Stimulated activated naive CD8-positive, alpha-beta T cell treated with anti-CD3 and anti-CD28 coated beads, Interleukin-15, amount 100 ng/mL, for 72 hours (primary cell): ENCODE data around the gene ASB2.
A peak's percentile ranks its signal among the peaks of the same experiment; 100 is the strongest.

Experiments
- ATAC-seq: fragments of 150-1000 bp; cut with Tn5 transposase; 2 replicates; pipeline ENCODE4 v1.10.0; 2021; ENCODE audit warnings: mild to moderate bottlenecking, moderate library complexity
- DNase-seq, 2 donors: peaks; one replicate each; pipeline ENCODE4 v3.0.0; 2021 to 2022
- H3K27ac Mint-ChIP-seq, 2 donors: one replicate each; pipeline ENCODE4 v1.8.0; 2022; ENCODE audit warnings: mild to moderate bottlenecking in 2 of 2, mixed read lengths in 2 of 2, moderate library complexity in 2 of 2
- H3K27me3 Mint-ChIP-seq: one replicate; pipeline ENCODE4 v1.8.0; 2022; ENCODE audit warnings: mixed read lengths
- H3K4me1 Mint-ChIP-seq: one replicate; pipeline ENCODE4 v1.8.0; 2022; ENCODE audit warnings: mild to moderate bottlenecking, mixed read lengths
- H3K4me3 Mint-ChIP-seq, 2 donors: one replicate each; pipeline ENCODE4 v1.8.0; 2022; ENCODE audit warnings: mild to moderate bottlenecking in 2 of 2, mixed read lengths in 2 of 2, moderate library complexity in 1 of 2
- H3K9me3 Mint-ChIP-seq, 2 donors: one replicate each; pipeline ENCODE4 v1.8.0; 2022; ENCODE audit warnings: mixed read lengths in 2 of 2

Gene ASB2

GRCh38 chr14:93977171-93977570 lies 801 bp upstream of the ASB2 start:
- Mint-ChIP-seq H3K4me1 (peaks cover 100% of the 10 kb centered on the region), H3K27ac (peak overlapping the region; percentile 89 to 96), H3K9me3 (peaks cover 7 to 18% of the 10 kb centered on the region in 2 donors), H3K4me3 (peak overlapping the region; percentile 66 to 72), H3K27me3 (no peaks in the 10 kb centered on the region)
- ATAC-seq (no peak), DNase-seq (no peak)

GRCh38 chr14:93975791-93976476 lies 436 bp downstream of the ASB2 start:
- Mint-ChIP-seq H3K4me1 (peaks cover 100% of the 10 kb centered on the region), H3K27me3 (no peaks in the 10 kb centered on the region), H3K27ac (peak overlapping the region; percentile 87 to 96), H3K4me3 (peak overlapping the region; percentile 66 to 72), H3K9me3 (peaks cover 7 to 18% of the 10 kb centered on the region in 2 donors)
- no peak for DNase-seq
- ATAC-seq: peak; percentile 7

GRCh38 chr14:93974833-93975232 lies 1.5 kb downstream of the ASB2 start:
- Mint-ChIP-seq H3K9me3 (peaks cover 7 to 18% of the 10 kb centered on the region in 2 donors), H3K27me3 (no peaks in the 10 kb centered on the region), H3K4me1 (peaks cover 100% of the 10 kb centered on the region), H3K4me3 (peak overlapping the region in 1 of 2 donors; percentile 72), H3K27ac (no peak overlapping the region)
- DNase-seq (no peak), ATAC-seq (no peak)

GRCh38 chr14:93974299-93974698 lies 2.1 kb downstream of the ASB2 start:
- no peaks in the 10 kb centered on the region for H3K27me3 Mint-ChIP-seq
- H3K4me1 Mint-ChIP-seq: peaks cover 100% of the 10 kb centered on the region

GRCh38 chr14:93973607-93974006 lies 2.8 kb downstream of the ASB2 start:
- Mint-ChIP-seq H3K4me3 (no peak overlapping the region), H3K27me3 (no peaks in the 10 kb centered on the region), H3K27ac (no peak overlapping the region), H3K4me1 (peaks cover 100% of the 10 kb centered on the region), H3K9me3 (peaks cover 7 to 18% of the 10 kb centered on the region in 2 donors)
- no peak for ATAC-seq
- no peak for DNase-seq

More at GRCh38 chr14:93974299-93974698, 2.1 kb downstream of the ASB2 start:
- ATAC-seq: no peak
- H3K9me3 Mint-ChIP-seq: peaks cover 7 to 18% of the 10 kb centered on the region in 2 donors
- H3K4me3 Mint-ChIP-seq: peak overlapping the region; percentile 25 to 41
- no peak overlapping the region for H3K27ac Mint-ChIP-seq
- DNase-seq: no peak

GRCh38 chr14:93972618-93973205 lies 3.7 kb downstream of the ASB2 start:
- peak overlapping the region; percentile 91 to 97 for H3K27ac Mint-ChIP-seq
- no peak for ATAC-seq
- no peaks in the 10 kb centered on the region for H3K27me3 Mint-ChIP-seq
- no peak for DNase-seq
- peaks cover 7 to 14% of the 10 kb centered on the region in 2 donors for H3K9me3 Mint-ChIP-seq
- peaks cover 100% of the 10 kb centered on the region for H3K4me1 Mint-ChIP-seq
- H3K4me3 Mint-ChIP-seq: peak overlapping the region; percentile 20 to 63

GRCh38 chr14:93971635-93972027 lies 4.7 kb downstream of the ASB2 start:
- Mint-ChIP-seq H3K27me3 (no peaks in the 10 kb centered on the region), H3K4me3 (peak overlapping the region; percentile 88 to 90), H3K27ac (peak overlapping the region; percentile 98 to 99), H3K9me3 (peaks cover 2 to 3% of the 10 kb centered on the region in 2 donors), H3K4me1 (peaks cover 100% of the 10 kb centered on the region)
- ATAC-seq: peak; percentile 31
- no peak for DNase-seq

GRCh38 chr14:93970965-93971634 lies 5.3 kb downstream of the ASB2 start:
- no peaks in the 10 kb centered on the region for H3K27me3 Mint-ChIP-seq
- ATAC-seq: peak; percentile 82
- H3K27ac Mint-ChIP-seq: peak overlapping the region; percentile 98 to 99
- H3K4me1 Mint-ChIP-seq: peaks cover 100% of the 10 kb centered on the region
- peak overlapping the region; percentile 88 to 90 for H3K4me3 Mint-ChIP-seq
- peaks cover 0 to under 1% of the 10 kb centered on the region in 2 donors for H3K9me3 Mint-ChIP-seq
- peak; percentile 72 to 74 for DNase-seq

GRCh38 chr14:93970585-93970964 lies 5.8 kb downstream of the ASB2 start:
- H3K4me3 Mint-ChIP-seq: peak overlapping the region; percentile 88 to 90
- no peaks in the 10 kb centered on the region for H3K27me3 Mint-ChIP-seq
- DNase-seq (peak; percentile 56 to 72), ATAC-seq (peak; percentile 89)
- peaks cover 3 to 6% of the 10 kb centered on the region in 2 donors for H3K9me3 Mint-ChIP-seq
- H3K4me1 Mint-ChIP-seq: peaks cover 100% of the 10 kb centered on the region
- H3K27ac Mint-ChIP-seq: peak overlapping the region; percentile 98 to 99

- no peaks in the 10 kb centered on the region for H3K27me3 Mint-ChIP-seq
- H3K27ac Mint-ChIP-seq: peak overlapping the region in 1 of 2 donors; percentile 4
- no peak overlapping the region for H3K4me3 Mint-ChIP-seq
- H3K9me3 Mint-ChIP-seq: peaks cover 13 to 17% of the 10 kb centered on the region in 2 donors
- no peak for ATAC-seq
- no peak for DNase-seq
- H3K4me1 Mint-ChIP-seq: peaks cover 100% of the 10 kb centered on the region
Measured at GRCh38 chr14:93969082-93969828, 7.1 kb downstream of the ASB2 start.

GRCh38 chr14:93967637-93968250 lies 8.6 kb downstream of the ASB2 start:
- Mint-ChIP-seq H3K27me3 (no peaks in the 10 kb centered on the region), H3K4me1 (peaks cover 100% of the 10 kb centered on the region), H3K27ac (no peak overlapping the region), H3K9me3 (peaks cover 13 to 17% of the 10 kb centered on the region in 2 donors), H3K4me3 (no peak overlapping the region)
- no peak for DNase-seq
- no peak for ATAC-seq

- Mint-ChIP-seq H3K9me3 (peaks cover 13 to 17% of the 10 kb centered on the region in 2 donors), H3K27me3 (no peaks in the 10 kb centered on the region), H3K27ac (peak overlapping the region in 1 of 2 donors; percentile 75), H3K4me1 (peaks cover 100% of the 10 kb centered on the region), H3K4me3 (no peak overlapping the region)
- DNase-seq (no peak), ATAC-seq (no peak)
Measured at GRCh38 chr14:93965946-93966474, 10.4 kb downstream of the ASB2 start.

- no peak overlapping the region for H3K4me3 Mint-ChIP-seq
- DNase-seq (no peak), ATAC-seq (no peak)
- peaks cover 100% of the 10 kb centered on the region for H3K4me1 Mint-ChIP-seq
- no peaks in the 10 kb centered on the region for H3K27me3 Mint-ChIP-seq
- peaks cover 13 to 17% of the 10 kb centered on the region in 2 donors for H3K9me3 Mint-ChIP-seq
- peak overlapping the region in 1 of 2 donors; percentile 75 for H3K27ac Mint-ChIP-seq
Measured at GRCh38 chr14:93965287-93965821, 11.0 kb downstream of the ASB2 start.

- H3K4me3 Mint-ChIP-seq: no peak overlapping the region
- H3K27ac Mint-ChIP-seq: no peak overlapping the region
- no peaks in the 10 kb centered on the region for H3K27me3 Mint-ChIP-seq
- peaks cover 13 to 17% of the 10 kb centered on the region in 2 donors for H3K9me3 Mint-ChIP-seq
- ATAC-seq: no peak
- peaks cover 100% of the 10 kb centered on the region for H3K4me1 Mint-ChIP-seq
- DNase-seq: no peak
Measured at GRCh38 chr14:93964820-93965286, 11.5 kb downstream of the ASB2 start.
